ENCODE data around the gene ING5.
"Not testable (repeated sequence)": the region's sequence is repeated elsewhere in the genome, so short reads cannot be mapped to it uniquely, and the experiment has no call there.

Gene ING5

DNA sequence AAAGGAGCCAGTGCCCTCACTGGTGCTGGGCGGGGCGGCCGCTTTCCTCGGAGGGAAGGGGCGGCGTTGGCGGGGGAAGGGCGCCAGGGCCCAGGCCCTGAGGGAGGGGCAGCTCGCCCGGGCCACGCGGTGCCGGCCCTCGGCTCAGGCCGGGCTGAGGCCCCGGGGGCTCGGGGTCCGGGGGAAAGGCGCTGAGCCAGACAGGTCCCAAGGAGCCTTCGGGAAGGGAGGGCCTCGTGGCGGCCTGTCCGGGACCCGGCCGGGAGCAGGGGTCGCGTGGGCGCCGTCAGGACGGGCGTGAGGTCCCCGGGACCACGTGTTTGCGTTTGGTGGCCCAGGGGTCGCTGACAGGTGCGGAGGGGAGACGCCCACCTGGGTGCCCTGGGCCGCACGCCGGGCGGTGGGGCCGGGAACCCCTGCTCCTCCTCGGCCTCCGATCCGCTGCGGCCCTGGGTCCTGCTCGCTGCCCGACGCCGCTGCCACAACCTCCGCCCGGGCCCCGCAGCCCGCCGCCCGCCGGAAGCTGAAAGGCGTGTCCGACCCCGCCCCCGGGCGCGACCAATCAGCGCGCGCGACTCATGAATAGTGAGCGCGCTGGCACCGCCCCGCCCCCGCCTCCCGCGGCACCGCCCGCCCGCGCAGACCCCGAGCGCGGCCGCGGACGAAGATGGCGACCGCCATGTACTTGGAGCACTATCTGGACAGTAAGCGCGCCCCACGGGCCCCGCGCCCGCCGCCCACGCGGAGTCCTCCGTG lies at the start of gene ING5:
ING5 (plus strand) TSS at position 641 of the 756 bp plus-strand sequence; CDS start at position 668, 27 bp downstream.
- in situ Hi-C loops (cut with MboI; ENCODE audit: low sequenced_read_pairs): no loop called here

DNA sequence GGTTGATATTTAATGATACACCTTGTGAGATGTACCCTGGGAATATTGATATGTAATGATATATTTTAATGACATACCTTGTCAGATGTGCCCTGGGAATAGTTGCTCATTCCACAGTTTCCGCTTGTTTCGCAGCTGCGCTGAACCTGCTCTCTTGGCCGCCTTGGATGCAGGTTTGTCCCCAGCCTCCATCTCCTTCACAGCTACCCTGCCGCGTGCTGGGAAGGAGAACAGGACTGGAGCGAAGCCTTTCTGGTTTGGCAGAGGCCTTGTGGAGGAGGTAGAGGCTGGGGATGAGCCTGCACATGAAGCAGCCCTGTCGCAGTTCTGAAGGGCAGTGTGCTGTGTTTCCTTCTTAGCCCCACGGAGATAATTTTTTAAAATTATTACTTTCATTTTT lies 49.7 kb upstream of the ING5 start:
- in situ Hi-C loops (cut with MboI; ENCODE audit: low sequenced_read_pairs): no loop called here

DNA sequence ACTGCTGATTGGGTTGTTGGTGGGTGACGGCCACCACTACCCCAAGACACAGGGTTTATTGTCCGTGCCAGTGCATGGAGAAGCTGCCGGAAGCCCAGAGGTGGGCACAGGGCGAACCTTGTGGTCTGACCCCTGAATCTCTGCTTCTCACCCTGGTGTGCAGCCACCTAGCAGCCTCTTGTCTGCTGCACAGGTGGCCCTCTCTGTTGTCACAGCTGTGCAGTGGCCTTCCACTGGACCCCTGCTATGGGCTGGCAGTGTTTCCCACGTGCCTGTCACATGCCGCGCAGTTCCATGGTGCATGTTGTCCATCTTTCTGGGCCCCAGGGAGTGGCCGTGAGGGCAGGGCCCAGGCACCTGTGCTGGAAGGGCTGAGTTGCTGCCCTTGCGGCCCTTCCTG lies 49.1 kb upstream of the ING5 start:
- in situ Hi-C loops (cut with MboI; ENCODE audit: low sequenced_read_pairs): no loop called here

DNA sequence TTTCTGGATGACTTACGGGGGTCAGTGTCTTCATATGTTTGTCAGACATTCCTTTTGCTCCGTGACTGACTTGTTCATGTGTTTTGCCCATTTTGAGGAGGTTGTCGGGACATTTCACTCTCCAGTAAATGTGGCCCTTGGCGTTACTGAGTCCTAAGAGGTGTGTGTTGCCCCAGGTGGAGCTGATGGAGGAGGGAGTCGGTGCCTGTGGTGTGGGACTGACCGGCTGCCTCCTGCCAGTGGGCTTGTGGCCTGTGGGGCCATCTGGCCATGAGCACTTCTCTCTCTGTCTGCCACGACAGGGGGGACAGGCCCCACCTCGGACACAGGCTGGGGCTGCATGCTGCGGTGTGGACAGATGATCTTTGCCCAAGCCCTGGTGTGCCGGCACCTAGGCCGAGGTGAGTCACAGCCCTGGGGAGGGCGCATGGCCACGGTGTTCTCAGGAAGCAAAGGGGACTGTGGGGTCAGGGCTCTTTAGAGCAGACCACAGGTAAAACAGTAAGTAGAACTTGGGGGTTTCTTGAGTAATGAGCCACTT lies 48.6 kb upstream of the ING5 start:
- in situ Hi-C loops (cut with MboI; ENCODE audit: low sequenced_read_pairs): no loop called here

DNA sequence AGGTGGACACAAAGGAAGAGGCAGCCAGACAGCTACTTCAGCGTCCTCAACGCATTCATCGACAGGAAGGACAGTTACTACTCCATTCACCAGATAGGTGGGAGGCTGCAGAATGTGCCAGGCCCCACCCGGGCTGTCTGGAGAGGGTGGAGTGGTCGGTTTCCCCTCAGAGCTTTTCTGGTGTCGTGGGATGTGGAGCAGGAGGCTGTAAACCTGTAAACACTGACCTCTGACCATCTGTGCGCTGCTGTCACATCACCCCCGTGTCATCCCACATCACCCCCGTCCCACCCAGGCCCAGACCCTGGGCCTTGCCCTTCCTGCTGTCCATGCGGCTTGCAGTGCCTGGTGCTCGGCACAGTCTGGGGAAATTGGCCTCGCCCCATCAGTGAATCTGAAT lies 47.3 kb upstream of the ING5 start:
- in situ Hi-C loops (cut with MboI; ENCODE audit: low sequenced_read_pairs): no loop called here

DNA sequence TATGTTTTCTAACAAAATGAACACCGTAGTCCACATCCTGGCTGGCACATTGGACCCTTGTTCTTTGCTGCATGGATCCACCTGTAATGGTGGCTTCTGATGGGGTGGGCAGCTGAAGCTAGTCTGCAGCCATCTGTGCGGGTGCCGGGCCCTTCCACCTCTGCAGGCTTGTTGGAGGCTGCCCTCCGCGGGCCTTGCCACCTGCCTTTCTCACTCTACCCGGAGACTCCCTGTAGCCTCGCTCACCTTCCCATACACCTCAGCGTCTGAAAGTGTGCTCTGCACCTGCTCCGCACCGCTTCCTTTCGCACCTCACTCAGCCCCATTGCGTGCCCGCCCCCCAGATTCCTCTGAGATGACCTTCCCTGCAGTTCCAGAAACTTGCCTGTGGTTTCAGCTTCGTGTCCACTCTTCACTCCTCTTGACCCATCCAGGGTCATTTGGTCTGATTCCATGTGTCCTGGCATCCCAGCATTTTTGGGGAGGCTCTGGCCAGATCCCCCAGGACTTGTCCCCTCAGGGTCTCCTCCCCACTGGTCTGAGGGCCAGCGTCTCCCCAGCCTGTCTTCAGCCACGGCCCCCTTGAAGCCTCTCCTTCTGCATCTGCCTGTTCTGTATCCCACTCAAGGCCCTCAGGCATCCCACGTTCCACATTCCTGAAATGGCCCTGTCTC lies 46.2 kb upstream of the ING5 start:
- in situ Hi-C loops (cut with MboI; ENCODE audit: low sequenced_read_pairs): no loop called here

DNA sequence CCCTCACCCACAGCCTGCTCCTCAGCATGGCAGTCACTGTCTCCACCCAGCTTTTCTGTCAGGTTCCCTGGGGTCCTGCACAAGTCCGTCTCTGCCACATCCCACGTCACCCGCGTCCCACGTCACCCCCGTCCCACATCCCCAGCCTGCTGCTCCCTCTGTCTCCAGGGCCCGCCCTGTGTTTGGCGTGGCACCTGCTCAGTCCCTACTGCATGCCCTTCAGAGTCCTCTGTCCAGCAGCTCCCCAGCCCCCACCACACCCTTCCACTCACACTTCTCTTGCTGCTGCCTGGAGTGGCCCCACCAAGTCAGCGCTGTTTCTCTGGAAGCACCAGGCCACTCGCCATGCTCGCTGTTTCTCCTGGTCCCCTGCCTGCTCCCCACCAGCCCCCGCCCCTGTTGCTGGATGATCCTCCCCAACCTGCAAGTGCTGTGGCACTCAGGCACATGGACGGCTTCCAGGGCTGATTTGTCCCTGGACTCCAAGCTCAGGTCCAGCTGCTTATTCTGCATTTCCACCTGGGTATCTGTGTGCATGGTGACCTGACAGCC lies 45.6 kb upstream of the ING5 start:
- in situ Hi-C loops (cut with MboI; ENCODE audit: low sequenced_read_pairs): no loop called here

DNA sequence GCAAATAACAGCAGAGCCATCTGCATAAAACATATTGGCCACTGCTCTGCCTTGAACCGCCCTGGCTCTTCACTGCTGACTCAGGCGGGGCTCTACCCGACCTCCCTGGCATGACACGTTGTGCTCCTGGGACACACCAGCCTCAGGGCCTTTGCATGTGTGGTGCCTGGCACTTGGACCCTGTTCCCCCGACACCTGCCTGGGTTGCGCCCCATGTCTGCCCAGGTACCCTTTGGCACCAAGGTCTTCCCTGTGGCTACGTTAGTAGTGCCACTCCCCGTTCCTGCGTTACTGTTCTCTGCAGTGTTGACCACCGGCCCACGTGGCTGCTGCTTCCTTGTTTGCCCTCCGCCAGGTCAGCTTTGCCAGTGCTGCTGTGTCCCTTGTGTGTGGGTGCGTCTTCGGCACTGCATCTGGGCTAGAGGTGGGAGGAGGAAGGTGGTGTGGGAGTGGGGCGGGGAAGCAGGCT lies 44.0 kb upstream of the ING5 start:
- in situ Hi-C loops (cut with MboI; ENCODE audit: low sequenced_read_pairs): no loop called here

DNA sequence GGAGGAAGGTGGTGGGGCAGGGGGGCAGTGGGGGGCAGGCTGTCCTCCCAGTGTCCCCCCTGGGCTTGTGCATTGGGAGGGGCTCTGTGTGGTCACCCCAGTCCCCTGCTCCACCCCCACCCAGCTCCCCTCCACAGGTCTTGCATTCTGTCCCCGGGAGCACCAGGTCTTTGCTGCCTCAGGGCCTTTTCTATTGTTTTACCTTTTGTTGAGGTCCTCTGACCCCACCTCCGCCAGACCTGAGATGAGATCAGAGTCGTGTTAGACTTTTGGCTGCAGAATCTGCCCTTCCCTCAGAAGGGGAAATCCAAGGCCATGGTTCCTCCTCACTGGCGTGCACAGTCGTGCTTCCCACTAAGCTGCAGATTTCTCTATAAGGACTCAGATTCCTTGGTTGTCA lies 43.5 kb upstream of the ING5 start:
- in situ Hi-C loops (cut with MboI; ENCODE audit: low sequenced_read_pairs): no loop called here

DNA sequence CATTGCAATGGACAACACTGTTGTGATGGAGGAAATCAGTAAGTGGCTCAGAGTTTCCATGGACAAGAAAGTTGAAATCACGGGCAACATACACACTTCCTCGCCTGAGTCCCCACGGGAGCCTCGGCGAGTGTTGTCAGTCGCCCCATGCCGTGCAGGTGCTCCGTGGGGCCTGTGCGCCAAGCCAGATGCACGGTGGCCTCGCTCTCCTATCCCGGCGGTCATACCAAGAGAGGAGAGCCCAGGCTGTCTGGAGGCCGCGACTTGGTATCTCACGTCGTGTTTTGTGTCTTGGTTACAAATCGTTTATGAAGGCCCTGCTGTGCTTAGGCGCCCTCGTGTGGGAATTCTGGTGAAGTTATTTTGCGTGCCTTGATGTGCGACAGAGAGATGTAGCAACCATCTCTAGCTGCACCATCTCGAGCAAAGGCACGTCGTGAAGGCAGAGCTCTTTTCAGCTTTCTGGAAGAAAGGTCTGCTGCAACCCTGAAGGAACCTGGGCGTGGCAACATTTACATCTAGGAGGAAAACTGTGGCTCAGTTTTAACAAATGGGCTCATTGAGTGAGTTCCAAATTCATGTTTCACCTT lies 42.6 kb upstream of the ING5 start:
- in situ Hi-C loops (cut with MboI; ENCODE audit: low sequenced_read_pairs): no loop called here

DNA sequence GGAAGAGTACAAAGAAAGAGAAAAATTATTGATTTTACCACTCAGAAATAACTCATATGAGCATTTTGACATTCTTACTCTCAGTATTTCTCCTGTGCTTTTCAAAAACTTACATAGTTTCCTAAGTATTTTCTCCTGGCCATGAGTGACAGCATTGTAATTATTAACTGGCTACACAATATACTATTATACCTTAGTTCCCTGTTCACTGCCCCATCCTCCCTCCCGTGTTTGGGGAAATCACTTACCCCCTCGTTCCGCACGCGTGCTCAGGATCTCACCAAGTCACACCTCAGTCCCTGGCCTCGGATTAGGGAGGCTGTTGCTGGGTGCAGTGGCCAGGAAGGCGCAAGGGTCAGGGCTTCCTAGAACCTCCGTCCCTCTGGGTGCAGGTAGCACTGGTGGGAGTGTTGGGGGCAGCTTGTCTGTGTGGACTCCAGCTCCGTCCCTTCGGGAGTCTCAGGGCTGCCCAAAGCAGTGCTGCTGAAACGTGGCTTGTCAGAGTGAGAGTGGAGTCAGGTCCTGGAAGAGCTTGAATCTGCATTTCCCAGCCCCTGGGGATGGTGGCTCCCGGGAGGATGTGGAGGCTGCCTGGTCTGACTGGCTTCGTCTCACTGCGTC lies 41.1 kb upstream of the ING5 start:
- in situ Hi-C loops (cut with MboI; ENCODE audit: low sequenced_read_pairs): no loop called here

DNA sequence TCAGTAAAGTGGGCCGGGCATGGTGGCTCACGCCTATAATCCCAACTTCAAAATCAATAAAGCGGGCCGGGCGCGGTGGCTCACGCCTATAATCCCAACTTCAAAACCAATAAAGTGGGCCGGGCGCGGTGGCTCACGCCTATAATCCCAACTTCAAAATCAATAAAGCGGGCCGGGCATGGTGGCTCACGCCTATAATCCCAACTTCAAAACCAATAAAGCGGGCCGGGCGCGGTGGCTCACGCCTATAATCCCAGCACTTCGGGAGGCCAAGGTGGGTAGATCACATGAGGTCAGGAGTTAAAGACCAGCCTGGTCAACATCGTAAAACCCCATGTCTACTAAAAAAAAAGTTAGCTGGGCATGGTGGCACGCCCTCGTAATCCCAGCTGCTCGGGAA lies 39.1 kb upstream of the ING5 start:
- in situ Hi-C loops (cut with MboI; ENCODE audit: low sequenced_read_pairs): not testable (repeated sequence)

DNA sequence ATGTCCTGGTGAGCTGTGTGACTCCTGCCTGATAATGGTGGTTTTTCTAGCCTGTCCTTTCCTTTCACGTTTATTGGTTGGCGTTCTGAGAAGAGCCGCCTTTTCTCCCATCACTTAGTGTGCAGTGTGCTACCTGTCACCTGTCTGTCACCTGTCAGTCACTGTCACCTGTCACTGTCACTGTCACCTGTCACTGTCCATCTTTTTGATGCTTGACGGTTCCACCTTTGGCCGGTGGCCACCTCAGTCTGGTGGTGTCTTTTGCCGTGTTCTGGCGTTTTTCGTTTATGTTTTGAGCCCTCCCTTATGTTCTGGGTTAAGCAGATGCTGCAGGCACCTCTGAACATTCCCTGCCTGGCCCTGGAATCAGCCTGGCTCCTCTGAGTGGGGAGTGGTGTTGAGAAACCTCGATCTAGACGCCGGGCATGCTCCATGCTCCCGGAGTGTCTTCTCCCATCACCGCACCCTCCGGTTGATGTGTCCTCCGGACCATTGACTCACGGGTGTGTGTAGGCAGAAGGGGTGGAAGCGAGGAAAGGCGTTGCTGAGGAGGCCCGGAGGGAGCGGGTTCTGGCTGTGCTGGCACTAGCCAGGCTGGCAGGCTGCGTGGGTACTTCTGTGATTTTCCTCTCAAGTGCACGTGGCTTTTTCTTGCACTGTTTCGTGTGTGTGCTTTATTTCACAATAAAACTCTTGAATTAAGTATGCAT lies 36.0 kb upstream of the ING5 start:
- in situ Hi-C loops (cut with MboI; ENCODE audit: low sequenced_read_pairs): no loop called here

DNA sequence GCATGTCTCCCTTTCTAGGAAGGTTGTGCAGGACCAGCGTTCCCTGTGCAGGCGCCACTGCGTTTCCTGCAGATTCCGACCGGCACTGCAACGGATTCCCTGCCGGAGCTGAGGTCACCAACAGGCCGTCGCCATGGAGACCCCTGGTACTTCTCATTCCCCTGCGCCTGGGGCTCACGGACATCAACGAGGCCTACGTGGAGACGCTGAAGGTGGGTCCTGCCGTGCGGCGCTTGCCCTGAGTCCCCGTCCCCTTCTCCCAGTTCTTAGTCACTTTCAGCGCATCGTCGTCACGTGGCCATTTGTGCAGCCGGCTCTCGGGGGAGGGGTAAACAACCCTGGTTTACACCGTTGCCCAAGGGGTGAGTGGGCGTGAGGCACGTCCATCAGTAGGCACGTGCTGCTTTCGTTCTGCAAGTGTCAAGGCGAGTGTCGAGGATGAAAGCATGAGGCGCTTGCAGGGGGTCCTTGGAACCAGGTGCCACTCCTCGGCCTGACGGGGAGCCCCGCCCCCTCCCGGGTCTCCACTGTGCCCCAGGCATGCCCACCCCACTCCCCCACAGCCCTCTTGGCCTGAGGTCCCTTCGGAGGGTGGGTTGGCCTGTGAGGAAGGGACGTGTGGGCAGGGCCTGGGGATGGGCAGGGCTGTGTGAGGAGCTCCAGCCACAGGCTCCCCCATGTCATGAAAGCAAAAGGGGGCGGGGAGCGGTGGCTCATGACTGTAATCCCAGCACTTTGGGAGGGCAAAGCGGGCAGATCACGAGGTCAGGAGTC lies 35.0 kb upstream of the ING5 start:
- in situ Hi-C loops (cut with MboI; ENCODE audit: low sequenced_read_pairs): no loop called here

DNA sequence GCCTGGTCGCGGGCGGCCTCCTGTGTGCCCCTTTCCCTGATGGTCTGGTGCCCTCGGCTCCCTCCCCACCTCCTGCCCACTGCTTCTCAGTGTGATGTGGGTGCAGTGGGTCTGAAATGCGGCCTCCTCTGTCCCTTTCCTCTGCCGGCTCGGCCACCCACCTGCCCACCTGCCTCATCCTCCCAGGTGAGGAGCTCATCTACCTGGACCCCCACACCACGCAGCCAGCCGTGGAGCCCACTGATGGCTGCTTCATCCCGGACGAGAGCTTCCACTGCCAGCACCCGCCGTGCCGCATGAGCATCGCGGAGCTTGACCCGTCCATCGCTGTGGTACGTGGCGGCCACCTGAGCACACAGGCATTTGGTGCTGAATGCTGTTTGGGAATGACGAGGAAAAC lies 33.5 kb upstream of the ING5 start:
- in situ Hi-C loops (cut with MboI; ENCODE audit: low sequenced_read_pairs): no loop called here

DNA sequence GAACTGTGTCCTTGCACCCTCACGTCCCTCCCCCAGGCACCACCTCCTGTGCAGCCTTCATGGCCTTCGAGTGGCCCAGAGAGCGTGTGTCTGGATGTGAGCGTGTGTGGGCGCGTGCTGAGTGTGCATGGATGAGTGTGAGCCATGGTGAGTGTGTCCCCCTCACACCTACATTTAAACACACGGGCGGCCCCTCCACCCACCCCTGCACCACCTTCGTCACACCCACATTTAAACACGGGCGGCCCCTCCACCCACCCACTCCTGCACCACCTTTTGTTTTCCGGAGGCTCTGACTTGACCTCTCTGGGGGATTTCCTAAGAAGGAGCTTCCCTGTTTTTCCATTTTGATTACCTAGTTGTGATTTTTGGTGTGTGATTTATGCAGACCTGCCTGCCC lies 33.0 kb upstream of the ING5 start:
- in situ Hi-C loops (cut with MboI; ENCODE audit: low sequenced_read_pairs): no loop called here

DNA sequence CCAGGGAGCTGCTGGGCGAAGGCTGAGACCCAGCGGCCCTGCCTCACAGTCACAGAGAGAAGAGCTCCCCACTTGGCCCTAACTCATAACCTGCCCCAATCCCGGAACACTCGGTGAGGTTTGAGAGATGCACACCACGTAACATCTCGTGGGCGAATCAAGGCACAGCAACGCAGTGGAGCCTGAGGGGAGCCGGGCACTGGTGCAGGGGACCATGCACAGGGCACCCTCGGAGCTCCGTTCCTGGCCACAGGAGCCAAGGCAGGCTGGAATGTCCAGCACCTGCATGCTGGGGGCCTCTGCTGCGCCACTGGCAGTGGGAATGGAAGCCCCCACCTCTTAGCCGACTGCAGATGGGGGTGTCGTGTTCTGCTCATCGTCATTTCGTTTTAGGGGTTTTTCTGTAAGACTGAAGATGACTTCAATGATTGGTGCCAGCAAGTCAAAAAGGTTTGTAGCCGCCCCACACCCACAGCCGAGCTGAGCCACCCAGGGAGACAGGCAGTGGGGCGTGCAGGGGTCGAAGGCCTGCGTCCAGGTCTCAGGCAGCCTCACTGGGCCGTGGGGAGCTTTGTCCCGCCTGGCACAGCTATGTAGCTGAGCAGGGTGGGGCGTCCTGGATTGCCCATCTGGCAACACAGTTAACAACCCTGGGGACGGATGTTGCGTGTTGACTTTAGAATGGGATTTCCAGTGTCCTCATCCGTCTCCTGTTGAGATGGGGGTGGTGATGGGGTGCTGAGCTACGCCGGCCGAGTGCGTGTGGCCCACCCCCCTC lies 31.3 kb upstream of the ING5 start:
- in situ Hi-C loops (cut with MboI; ENCODE audit: low sequenced_read_pairs): no loop called here

DNA sequence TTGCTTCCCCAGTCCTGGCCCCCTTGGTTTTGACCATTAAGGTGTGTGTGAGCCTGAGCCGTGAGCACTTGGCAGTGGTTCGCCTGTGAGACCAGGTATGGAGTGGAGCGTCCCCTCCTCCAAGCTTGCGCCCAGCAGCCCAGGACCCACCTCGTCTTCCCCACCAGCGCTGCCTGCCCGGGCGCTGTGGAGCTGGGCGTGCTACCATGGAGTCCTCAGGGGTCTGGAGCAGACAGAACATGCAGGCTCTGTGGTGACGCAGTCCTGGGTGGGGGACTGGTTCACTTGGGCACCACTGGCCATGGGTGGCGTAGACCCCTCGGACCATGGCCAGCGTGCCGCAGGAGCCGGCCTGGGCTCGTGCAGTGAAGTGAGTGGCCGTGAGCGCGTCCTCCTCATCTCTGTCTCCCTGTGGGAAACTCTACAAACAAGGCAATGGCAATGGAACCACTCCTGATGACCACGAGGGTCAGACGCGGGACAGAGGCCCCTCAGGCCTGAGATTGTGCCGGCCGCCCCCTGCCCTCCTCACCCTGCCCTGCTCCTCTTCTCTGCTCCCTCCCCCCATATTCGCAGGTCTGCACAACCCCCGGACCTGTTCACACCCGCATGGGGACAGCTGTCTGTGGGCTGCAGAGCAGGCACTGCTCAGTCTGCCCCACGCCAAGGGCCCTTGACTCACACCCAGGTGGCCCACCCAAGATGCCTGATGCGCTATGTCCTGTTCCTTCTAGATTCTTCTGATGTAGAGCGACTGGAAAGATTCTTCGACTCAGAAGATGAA lies 30.2 kb upstream of the ING5 start:
- in situ Hi-C loops (cut with MboI; ENCODE audit: low sequenced_read_pairs): no loop called here

Measured in HL-60/S4 treated with retinoic acid at 250 ng/mL for 4 days and 3 days (cell line).